Progenitor cell of endocrine pancreas (in vitro differentiated cells): ENCODE data around the gene ITPRID2. TPM values are rescaled to one million over a fixed set of nuclear protein-coding genes. Genes with fewer than 3 reads are reported as not detected.

ENCODE experiments used
- DNase-seq: peaks from one replicate; pipeline ENCODE4 v3.0.0; 2021; ENCODE audit warnings: low spot score; ENCODE audit not compliant: unreplicated experiment
- H3K27ac Mint-ChIP-seq: 2 replicates; pipeline ENCODE4 v1.8.0; 2021; ENCODE audit warnings: mild to moderate bottlenecking, moderate library complexity, mixed read lengths
- H3K27me3 Mint-ChIP-seq: 2 replicates; pipeline ENCODE4 v1.8.0; 2021; ENCODE audit warnings: mixed read lengths
- H3K36me3 Mint-ChIP-seq: 2 replicates; pipeline ENCODE4 v1.8.0; 2022; ENCODE audit warnings: mixed read lengths; ENCODE audit not compliant: insufficient read depth
- H3K4me1 Mint-ChIP-seq: 2 replicates; pipeline ENCODE4 v1.8.0; 2021; ENCODE audit warnings: low read depth, mixed read lengths
- H3K4me3 Mint-ChIP-seq: 2 replicates; pipeline ENCODE4 v1.8.0; 2021; ENCODE audit warnings: low read depth, mild to moderate bottlenecking, moderate library complexity, mixed read lengths
- H3K9me3 Mint-ChIP-seq: 2 replicates; pipeline ENCODE4 v1.8.0; 2021; ENCODE audit warnings: low read depth, mixed read lengths
- total RNA-seq: library from RNA; stranded (reverse); gene quantifications from 2 replicates; pipeline ENCODE4 v1.2.1, GENCODE V29; 2021
- TF ChIP-seq, protein P1 (sequence below): fragments of 200-600 bp; sonication (generic); IDR thresholded peaks from one replicate; pipeline ENCODE4 v1.5.0; 2021; ENCODE audit warnings: antibody characterized with exemption, mild to moderate bottlenecking; ENCODE audit not compliant: unreplicated experiment

Gene ITPRID2
- total RNA-seq, 1 donor from 2014 or later, result 69.7 TPM

DNA sequence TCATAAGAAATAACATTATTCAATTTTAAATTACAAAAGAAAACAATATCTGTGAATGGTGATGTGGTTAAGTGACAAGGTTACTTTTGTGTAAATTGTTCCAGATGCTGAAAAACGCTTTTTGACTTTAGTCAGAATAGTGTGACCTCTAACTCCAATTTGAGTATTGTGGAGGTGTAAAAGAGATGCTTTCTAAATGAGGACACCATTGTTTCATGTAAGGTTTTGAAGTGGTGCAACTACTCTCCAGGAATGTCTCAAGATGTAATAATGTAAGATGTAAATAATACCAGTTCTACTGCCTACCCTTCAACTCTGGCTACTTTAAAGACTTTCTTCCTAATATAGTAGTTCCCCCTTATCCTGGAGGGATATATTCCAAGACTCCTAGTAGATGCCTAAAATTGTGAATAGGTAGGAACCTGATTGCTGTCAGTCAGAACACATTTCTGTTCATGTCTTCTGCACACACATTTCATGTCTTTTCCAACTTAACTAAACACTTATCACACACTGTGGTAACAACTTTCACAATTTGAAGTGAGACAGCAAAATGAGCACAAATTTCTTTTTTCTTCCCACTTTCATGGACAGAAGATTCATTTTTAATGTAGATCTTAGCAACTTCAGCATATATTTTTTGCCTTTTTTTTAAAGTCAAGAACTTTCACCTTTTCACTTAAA is 55.1 kb downstream of the ITPRID2 start:
- H3K4me3 Mint-ChIP-seq, result no peak overlapping the region
- no peak for DNase-seq

DNA sequence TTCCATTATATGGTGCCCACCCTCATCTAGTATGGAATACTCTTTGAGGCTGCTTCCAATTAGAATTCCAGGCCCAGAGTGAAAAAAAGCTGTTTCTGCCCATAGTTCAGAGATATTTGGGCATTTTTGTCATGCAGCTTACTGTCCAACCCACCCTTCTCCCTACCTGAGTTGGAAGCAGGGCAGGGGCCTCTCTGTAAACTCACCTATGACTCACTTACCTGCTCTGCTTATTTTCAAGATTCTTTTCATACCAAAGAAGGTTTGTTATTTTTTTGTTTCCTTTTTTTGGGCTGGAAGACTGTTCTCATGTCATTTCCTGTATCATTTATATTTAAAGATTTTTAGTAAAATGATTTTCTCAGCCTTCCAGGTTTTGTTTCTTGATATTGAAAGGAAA is 55.7 kb downstream of the ITPRID2 start:
- H3K4me1 Mint-ChIP-seq, result peaks cover 32% of the 10 kb centered on the region
- TF ChIP-seq, protein P1, sequence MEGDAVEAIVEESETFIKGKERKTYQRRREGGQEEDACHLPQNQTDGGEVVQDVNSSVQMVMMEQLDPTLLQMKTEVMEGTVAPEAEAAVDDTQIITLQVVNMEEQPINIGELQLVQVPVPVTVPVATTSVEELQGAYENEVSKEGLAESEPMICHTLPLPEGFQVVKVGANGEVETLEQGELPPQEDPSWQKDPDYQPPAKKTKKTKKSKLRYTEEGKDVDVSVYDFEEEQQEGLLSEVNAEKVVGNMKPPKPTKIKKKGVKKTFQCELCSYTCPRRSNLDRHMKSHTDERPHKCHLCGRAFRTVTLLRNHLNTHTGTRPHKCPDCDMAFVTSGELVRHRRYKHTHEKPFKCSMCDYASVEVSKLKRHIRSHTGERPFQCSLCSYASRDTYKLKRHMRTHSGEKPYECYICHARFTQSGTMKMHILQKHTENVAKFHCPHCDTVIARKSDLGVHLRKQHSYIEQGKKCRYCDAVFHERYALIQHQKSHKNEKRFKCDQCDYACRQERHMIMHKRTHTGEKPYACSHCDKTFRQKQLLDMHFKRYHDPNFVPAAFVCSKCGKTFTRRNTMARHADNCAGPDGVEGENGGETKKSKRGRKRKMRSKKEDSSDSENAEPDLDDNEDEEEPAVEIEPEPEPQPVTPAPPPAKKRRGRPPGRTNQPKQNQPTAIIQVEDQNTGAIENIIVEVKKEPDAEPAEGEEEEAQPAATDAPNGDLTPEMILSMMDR, result no peak
- peaks cover 3% of the 10 kb centered on the region for H3K9me3 Mint-ChIP-seq
- DNase-seq, result no peak
- no peak overlapping the region for H3K27ac Mint-ChIP-seq
- H3K27me3 Mint-ChIP-seq, result no peaks in the 10 kb centered on the region
- no peak overlapping the region for H3K4me3 Mint-ChIP-seq
- H3K36me3 Mint-ChIP-seq, result no peaks in the 10 kb centered on the region

More for the DNA sequence above, 55.1 kb downstream of the ITPRID2 start:
- Mint-ChIP-seq H3K36me3 (no peaks in the 10 kb centered on the region), H3K27ac (peak overlapping the region; percentile 37), H3K4me1 (peaks cover 35% of the 10 kb centered on the region), H3K27me3 (no peaks in the 10 kb centered on the region), H3K9me3 (peaks cover 7% of the 10 kb centered on the region)
- TF ChIP-seq, protein P1, result no peak

DNA sequence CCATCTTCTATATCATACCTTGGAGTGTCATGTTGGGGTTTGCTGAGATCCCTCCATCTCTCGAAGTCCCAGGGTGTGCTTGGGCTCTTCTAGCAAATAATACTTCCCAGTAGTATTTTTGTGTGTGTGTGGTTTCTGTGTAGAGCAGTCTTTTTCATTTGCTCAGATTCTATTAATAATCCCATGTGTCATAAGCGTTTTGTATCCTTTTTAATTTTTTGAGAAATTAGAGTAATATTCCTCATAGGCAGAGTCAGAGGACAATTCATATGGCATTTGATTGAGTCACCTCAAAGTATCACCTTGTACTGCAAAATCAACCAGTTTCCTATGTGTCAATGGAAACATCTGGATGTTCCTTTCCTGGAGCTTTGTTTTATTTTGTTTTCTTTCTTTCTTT is 56.7 kb downstream of the ITPRID2 start:
- TF ChIP-seq, protein P1, result no peak
- no peaks in the 10 kb centered on the region for H3K27me3 Mint-ChIP-seq
- no peak for DNase-seq
- H3K4me3 Mint-ChIP-seq, result no peak overlapping the region
- peaks cover 3% of the 10 kb centered on the region for H3K9me3 Mint-ChIP-seq
- H3K36me3 Mint-ChIP-seq, result no peaks in the 10 kb centered on the region
- H3K4me1 Mint-ChIP-seq, result peaks cover 24% of the 10 kb centered on the region
- H3K27ac Mint-ChIP-seq, result no peak overlapping the region

DNA sequence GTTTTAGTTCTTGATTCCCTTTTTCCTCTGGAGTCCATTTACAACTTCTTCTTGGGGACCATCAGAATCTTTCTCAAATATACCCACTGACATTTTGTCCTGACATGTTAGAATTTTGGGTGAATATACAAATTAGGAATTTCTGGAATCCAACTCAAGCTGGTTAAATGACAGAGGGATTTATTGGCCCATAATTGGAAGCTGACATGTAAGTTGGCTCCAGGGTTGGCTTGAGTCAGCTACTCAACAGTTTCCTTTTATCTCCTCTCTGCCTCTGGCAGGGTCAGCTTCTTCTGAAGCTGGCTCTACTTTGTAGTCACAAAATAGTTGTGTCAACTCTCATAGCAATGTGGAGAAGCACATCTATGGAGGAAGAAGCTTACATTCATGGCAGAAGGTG is 57.5 kb downstream of the ITPRID2 start:
- TF ChIP-seq, protein P1, result no peak
- peaks cover 3% of the 10 kb centered on the region for H3K9me3 Mint-ChIP-seq
- H3K36me3 Mint-ChIP-seq, result no peaks in the 10 kb centered on the region
- no peak for DNase-seq
- peaks cover 15% of the 10 kb centered on the region for H3K4me1 Mint-ChIP-seq
- no peak overlapping the region for H3K27ac Mint-ChIP-seq
- H3K4me3 Mint-ChIP-seq, result no peak overlapping the region
- H3K27me3 Mint-ChIP-seq, result no peaks in the 10 kb centered on the region

DNA sequence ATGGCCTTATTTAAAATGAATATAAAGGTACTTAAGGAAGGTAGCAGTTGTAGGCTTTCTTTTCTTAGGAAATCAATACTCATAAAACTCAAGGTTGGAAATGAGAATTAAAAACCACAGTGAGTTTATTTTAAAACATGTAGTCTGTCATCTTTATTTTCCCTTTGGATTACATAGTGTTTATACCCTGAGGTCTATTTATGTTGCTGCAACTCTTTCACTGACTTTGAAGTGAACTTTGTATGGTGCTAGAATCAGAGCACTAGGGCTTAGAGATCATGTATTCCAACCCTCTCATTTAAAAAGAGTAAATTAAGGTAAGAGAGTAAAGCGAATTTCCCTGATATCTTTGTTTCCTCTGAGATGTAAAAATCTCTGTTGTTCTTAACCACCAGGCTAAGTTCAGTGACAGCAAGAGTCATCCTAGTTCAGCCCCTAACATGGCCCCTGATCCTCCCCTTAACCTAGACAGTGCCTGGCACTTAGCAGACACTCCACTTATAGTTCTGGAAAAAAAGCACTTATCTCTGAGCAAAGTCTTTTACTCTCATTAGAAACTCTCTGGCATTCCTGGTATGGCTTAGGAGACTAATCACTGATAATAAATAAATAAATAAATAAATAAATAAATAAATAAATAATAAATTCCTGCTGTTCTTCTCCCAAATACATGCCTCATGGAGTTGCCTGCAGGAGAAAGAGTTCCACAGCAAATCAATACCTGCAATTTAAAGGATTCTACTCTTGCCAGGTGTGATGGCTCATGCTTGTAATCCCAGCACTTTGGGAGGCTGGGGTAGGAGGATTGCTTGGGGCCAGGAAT is 61.1 kb downstream of the ITPRID2 start:
- H3K27me3 Mint-ChIP-seq, result no peaks in the 10 kb centered on the region
- no peak for DNase-seq
- H3K27ac Mint-ChIP-seq, result no peak overlapping the region
- peaks cover under 1% of the 10 kb centered on the region for H3K9me3 Mint-ChIP-seq
- peaks cover 5% of the 10 kb centered on the region for H3K4me1 Mint-ChIP-seq
- H3K36me3 Mint-ChIP-seq, result no peaks in the 10 kb centered on the region
- H3K4me3 Mint-ChIP-seq, result peak overlapping the region; percentile 27
- TF ChIP-seq, protein P1, result no peak
